Central memory CD8-positive, alpha-beta T cell (primary cell): ENCODE measurements around the gene PRKAG2.

ENCODE experiments used
- ATAC-seq: fragments of 150-1000 bp; cut with Tn5 transposase; replicated peaks from 2 replicates; pipeline ENCODE4 v1.10.0; 2022; ENCODE audit warnings: mild to moderate bottlenecking, moderate FRiP score, moderate number of reproducible peaks; ENCODE audit not compliant: poor library complexity, severe bottlenecking; ENCODE audit errors: extremely low read depth
- DNase-seq, 2 donors: peaks; one replicate each; pipeline ENCODE4 v3.0.0; 2021; ENCODE audit warnings: low spot score in 2 of 2
- H3K27ac Mint-ChIP-seq: one replicate; pipeline ENCODE4 v1.8.0; 2022; ENCODE audit warnings: low read depth, mild to moderate bottlenecking, moderate library complexity, mixed read lengths
- H3K27me3 Mint-ChIP-seq: one replicate; pipeline ENCODE4 v1.8.0; 2022; ENCODE audit warnings: mixed read lengths
- H3K36me3 Mint-ChIP-seq: one replicate; pipeline ENCODE4 v1.8.0; 2022; ENCODE audit warnings: mild to moderate bottlenecking, moderate library complexity, mixed read lengths; ENCODE audit not compliant: insufficient read depth
- H3K4me1 Mint-ChIP-seq: one replicate; pipeline ENCODE4 v1.8.0; 2022; ENCODE audit warnings: mixed read lengths
- H3K4me3 Mint-ChIP-seq: one replicate; pipeline ENCODE4 v1.8.0; 2022; ENCODE audit warnings: mild to moderate bottlenecking, moderate library complexity, mixed read lengths
- H3K9me3 Mint-ChIP-seq: one replicate; pipeline ENCODE4 v1.8.0; 2022; ENCODE audit warnings: mixed read lengths

Gene PRKAG2

DNA sequence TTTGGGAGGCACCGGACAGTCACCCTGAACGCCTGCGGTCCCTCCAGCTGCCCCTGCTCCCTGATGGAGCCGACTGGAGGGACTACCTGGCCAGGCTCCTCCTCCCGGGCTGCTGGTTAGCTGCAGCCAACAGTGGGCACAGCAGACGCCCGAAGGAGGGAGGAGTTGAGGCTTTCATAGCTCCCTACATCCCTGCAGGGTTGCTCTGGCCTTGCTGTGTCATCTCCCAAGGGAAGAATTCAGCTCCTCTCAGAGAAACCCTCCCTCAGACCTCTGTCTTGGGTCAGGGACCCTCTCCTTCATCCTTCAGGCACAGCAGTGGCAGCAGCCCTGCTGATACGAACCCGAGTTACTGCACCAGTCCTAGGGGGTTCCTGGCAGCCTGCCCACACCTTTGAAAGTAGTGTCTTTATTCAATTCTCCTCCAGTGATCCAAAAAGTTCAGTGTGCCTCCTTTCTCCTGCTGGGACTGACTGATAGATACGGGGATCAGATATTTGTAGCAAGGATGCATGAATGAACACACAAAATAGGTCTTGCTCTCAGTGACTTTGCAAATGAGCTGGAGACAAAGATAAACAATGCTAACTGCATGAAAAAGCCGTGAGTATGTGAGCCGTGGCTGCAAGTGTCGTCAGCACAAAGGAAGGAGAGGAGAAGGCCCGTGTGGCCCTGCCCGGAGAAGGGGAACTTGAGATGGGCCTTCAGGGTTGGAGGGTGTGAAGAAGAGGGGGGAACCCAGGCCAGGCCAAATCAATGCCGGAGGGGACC, 136.6 kb downstream of the PRKAG2 start:
- Mint-ChIP-seq H3K4me3 (no peak overlapping the region), H3K27me3 (no peaks in the 10 kb centered on the region), H3K27ac (no peak overlapping the region), H3K4me1 (peaks cover 12% of the 10 kb centered on the region), H3K9me3 (no peaks in the 10 kb centered on the region), H3K36me3 (no peaks in the 10 kb centered on the region)
- ATAC-seq, result no peak
- no peak for DNase-seq

DNA sequence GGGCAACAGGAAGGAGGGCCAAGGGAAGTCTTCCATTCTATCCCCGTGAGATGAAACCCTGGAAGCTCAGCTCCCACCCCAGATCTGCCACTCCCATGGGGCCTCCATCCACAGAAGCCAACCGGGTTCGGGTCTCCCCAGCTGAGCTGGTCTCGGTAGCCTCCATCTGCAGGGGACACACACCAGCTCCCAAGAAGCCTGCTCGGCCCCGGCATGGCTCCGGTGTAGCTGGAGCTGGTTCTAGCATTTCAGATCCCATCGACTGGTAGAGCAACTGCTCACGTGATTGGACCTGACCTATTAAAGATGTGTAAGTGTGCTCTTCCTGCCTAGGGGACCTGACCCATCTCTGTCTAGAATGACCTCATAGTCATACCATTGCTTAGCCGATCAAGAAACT, 138.0 kb downstream of the PRKAG2 start:
- no peaks in the 10 kb centered on the region for H3K27me3 Mint-ChIP-seq
- no peaks in the 10 kb centered on the region for H3K9me3 Mint-ChIP-seq
- no peak for DNase-seq
- no peak overlapping the region for H3K27ac Mint-ChIP-seq
- peaks cover 12% of the 10 kb centered on the region for H3K4me1 Mint-ChIP-seq
- H3K4me3 Mint-ChIP-seq, result no peak overlapping the region
- H3K36me3 Mint-ChIP-seq, result no peaks in the 10 kb centered on the region
- no peak for ATAC-seq

DNA sequence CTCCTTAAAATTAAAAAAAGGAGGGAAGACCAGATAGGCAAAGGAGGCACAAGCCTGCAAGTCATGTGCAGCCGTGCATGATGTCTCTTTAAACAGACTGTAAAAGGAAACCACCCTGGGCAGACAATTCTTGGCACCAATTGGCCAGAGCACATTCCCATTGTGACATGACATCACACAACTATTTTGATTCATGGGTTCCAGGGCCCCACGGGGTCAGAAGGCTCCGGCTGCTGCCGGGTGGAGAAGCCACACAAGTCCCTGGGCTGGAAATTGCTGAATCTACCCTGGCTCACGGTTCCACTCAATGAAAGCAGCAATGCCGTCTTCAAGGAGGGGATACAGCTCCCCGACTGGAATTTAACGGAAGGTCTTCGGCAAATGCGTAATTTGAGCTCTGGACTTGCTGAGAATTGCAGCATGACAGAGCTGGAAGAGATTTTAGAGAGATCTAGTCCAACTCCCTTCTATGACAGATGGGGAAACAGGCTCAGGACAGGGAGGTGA, 140.5 kb downstream of the PRKAG2 start:
- Mint-ChIP-seq H3K4me3 (no peak overlapping the region), H3K9me3 (no peaks in the 10 kb centered on the region), H3K4me1 (peaks cover 12% of the 10 kb centered on the region), H3K27ac (no peak overlapping the region), H3K36me3 (no peaks in the 10 kb centered on the region), H3K27me3 (no peaks in the 10 kb centered on the region)
- DNase-seq, result no peak
- ATAC-seq, result no peak

DNA sequence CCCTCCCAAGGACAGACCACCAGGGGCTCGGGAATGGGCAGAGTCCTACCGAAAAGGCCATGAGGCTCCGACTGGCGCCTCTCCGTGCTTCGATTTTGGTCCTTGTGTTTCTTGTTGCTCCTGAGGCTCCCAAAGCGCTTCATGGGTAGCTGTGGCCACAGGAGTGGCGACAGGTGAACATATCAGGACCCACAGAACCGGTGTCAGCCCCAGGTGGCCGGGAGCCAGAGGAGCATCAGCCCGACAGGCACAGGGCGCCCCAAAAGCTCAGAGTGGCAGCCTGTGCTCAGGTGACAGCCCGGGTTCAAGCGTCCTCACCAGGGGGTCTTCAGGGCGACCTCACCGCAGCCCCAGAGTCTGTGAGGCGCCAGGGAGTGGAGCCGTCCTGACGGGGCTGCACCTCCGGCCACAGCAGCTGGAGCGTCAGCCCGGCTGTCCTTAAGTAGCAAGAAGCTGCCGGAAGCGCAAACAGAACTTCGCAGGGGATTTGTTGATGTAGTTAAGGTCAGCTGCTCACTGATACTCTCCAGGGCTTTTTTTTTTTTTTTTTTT, 141.0 kb downstream of the PRKAG2 start:
- no peak for DNase-seq
- Mint-ChIP-seq H3K9me3 (no peaks in the 10 kb centered on the region), H3K27ac (no peak overlapping the region), H3K36me3 (no peaks in the 10 kb centered on the region), H3K4me1 (peaks cover 12% of the 10 kb centered on the region), H3K4me3 (no peak overlapping the region), H3K27me3 (no peaks in the 10 kb centered on the region)
- no peak for ATAC-seq

DNA sequence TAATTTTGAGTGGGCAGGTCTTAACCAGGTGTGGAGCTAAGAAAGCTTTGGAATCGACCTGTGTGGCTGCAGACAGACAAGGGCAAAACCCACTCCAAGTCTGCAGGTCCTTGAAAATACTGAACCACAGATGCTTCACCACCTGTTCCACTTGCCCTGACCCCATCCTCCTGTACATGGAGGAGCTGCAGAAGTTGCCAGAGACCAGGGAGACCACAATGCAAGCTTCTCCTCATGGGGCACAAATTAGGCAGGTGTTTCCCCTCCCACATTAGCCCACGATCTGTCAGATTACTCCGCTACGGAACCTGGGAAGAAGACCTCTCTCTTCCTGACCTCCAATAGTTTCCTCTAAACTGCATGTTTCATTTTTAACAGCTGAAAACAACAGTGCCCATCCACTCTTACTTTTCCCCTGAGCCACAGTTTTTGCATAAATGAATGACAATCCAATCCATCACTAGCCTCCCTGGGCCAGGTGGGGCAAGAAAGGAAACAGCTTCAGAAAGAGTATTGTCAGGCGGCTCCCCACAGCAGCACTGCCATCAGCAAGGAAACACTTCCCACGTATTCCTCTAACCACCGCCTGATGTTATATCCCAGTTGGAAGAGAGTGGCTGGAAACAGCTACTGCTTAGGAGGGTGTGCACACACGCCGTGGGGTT, 141.6 kb downstream of the PRKAG2 start:
- Mint-ChIP-seq H3K36me3 (no peaks in the 10 kb centered on the region), H3K9me3 (no peaks in the 10 kb centered on the region), H3K4me1 (peaks cover 9% of the 10 kb centered on the region), H3K4me3 (no peak overlapping the region), H3K27ac (no peak overlapping the region), H3K27me3 (no peaks in the 10 kb centered on the region)
- DNase-seq (no peak), ATAC-seq (no peak)

DNA sequence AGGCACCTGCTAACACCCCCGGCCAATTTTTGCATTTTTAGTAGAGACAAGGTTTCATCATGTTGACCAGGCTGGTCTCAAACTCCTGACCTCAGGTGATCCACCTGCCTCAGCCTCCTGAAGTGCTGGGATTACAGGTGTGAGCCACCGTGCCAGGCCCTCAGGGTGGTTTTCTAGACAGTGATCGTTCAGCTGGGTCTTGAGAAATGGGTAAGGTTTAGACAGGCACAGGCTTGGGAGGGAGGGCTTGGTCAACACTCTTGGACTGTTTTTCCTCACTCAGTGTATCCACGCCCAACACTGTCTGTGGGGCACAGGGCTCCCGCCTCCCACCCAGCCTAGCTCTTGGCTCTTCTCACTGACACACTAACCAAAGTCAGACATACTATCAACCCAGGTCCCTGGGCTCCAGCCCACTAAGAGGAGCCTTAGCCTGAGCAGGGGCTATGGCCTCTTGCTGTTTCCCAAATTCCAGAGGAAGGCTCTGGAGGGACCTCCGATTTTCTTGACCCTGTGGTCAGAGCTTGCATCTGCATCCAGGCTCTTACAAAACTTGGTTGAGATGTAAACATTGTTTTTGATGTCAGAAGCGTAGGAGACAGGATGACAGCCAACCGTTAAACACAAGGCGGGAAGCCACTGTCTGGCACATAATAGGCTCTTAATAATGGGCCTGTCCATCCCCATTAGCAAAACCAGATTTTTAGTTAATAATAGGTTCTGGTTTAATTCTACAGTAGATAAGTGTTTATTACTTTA, 143.9 kb downstream of the PRKAG2 start:
- H3K27ac Mint-ChIP-seq, result no peak overlapping the region
- H3K4me1 Mint-ChIP-seq, result peaks cover 9% of the 10 kb centered on the region
- H3K4me3 Mint-ChIP-seq, result no peak overlapping the region
- no peak for DNase-seq
- H3K36me3 Mint-ChIP-seq, result no peaks in the 10 kb centered on the region
- no peaks in the 10 kb centered on the region for H3K27me3 Mint-ChIP-seq
- no peaks in the 10 kb centered on the region for H3K9me3 Mint-ChIP-seq
- ATAC-seq, result no peak

DNA sequence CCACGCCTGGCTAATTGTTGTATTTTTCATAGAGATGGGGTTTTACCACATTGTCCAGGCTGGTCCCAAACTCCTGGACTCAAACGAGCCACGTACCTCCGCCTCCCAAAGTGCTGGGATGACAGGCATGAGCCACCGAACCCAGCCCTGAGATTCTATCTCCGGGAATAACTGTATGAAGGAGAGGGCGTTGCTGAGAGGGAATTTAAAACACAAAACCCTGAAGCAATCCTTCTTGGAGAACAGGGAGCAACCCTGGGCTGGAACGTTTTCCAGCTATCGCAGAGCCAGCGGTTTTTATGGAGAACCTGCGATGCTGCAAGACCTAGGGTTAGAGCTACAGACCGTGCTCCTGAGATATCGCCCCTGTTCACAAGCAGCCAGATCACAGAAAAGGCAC, 144.6 kb downstream of the PRKAG2 start:
- Mint-ChIP-seq H3K9me3 (no peaks in the 10 kb centered on the region), H3K4me3 (no peak overlapping the region), H3K27ac (no peak overlapping the region), H3K36me3 (no peaks in the 10 kb centered on the region), H3K27me3 (no peaks in the 10 kb centered on the region), H3K4me1 (peaks cover 12% of the 10 kb centered on the region)
- DNase-seq (no peak), ATAC-seq (no peak)

DNA sequence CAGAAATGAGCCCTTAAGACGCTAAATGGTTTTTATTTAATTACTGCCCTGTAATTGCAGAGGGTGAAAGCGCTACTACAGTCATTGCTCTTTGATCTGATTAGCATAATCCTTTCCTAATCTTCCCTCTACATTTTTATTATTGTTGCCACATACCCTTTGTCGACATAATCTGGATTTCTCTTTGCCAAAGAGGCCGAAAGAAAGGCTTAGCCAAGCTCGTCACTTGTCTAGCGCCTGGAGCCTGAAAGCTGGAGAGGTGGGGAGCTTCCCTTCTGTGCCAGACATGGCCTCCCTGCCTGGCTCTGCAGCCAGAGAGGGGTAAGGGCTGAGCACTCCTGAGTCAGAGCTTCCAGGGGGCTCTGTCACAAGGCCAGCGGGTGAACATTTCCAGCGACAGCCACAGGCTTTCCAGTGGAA, 145.9 kb downstream of the PRKAG2 start:
- no peaks in the 10 kb centered on the region for H3K27me3 Mint-ChIP-seq
- ATAC-seq (no peak), DNase-seq (no peak)
- peaks cover 17% of the 10 kb centered on the region for H3K4me1 Mint-ChIP-seq
- H3K4me3 Mint-ChIP-seq, result no peak overlapping the region
- H3K36me3 Mint-ChIP-seq, result no peaks in the 10 kb centered on the region
- no peak overlapping the region for H3K27ac Mint-ChIP-seq
- H3K9me3 Mint-ChIP-seq, result no peaks in the 10 kb centered on the region

DNA sequence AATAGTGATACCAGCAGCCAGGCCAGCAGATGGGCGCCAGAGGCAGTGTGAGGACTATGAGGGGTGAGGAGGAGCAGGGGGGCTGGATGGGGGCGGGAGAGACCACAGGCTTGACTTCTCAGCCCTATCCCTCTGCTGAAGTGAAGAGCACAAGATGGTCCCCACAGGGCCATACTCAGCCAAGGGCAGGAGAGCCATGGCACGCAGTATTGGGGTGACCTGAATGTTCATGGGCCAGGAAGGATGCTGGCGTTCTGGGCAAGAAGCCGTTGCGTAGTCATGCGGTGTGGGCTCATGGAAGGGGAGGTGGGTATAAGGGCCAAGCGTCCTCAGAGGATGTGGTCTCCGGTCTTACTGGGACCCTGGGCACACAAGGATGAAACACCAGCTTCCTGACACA, 146.3 kb downstream of the PRKAG2 start:
- Mint-ChIP-seq H3K36me3 (peaks cover under 1% of the 10 kb centered on the region), H3K4me1 (peaks cover 17% of the 10 kb centered on the region), H3K27ac (no peak overlapping the region), H3K4me3 (no peak overlapping the region), H3K9me3 (no peaks in the 10 kb centered on the region), H3K27me3 (no peaks in the 10 kb centered on the region)
- ATAC-seq, result no peak
- no peak for DNase-seq

DNA sequence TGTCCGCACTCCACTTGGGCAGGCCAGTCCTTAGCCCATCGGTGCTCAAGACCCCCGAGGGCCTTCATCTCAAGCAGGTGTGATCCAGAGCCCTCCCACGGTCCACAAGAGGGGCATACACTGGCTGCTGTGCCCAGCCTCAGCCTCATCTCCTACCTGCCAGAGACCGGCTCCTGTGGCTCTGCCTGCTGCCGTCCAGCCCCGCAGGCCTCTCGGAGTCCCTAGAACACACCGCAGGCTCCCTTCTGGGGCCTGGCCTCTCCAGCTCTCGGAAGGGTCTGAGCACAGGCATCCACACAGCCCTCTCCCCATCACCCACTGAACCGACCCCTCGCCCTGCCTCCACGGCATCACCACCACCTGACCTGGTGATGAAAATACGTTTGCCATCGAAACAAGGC, 147.4 kb downstream of the PRKAG2 start:
- H3K27me3 Mint-ChIP-seq, result no peaks in the 10 kb centered on the region
- peaks cover 1% of the 10 kb centered on the region for H3K36me3 Mint-ChIP-seq
- DNase-seq (no peak), ATAC-seq (no peak)
- H3K27ac Mint-ChIP-seq, result no peak overlapping the region
- no peaks in the 10 kb centered on the region for H3K9me3 Mint-ChIP-seq
- no peak overlapping the region for H3K4me3 Mint-ChIP-seq
- H3K4me1 Mint-ChIP-seq, result peaks cover 17% of the 10 kb centered on the region

DNA sequence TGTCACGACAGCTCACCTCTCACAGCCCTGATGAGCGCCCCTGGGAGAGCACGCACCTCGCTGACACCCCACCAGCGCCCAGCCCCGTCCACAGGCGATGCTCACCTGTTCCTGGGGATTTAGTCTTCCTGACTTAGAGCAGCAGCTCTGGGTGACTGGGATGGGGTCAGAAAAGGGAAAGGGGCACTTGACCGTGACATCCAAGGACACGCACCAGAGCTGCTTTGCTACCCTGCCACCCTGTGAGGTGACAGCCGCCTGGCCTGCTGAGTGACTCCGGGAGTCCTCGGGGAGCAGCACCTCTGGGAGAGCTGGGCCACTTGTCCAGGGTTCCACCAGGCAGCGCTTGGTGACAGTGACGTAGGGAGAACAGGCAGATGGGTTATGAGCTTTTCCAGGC, 148.2 kb downstream of the PRKAG2 start:
- Mint-ChIP-seq H3K9me3 (no peaks in the 10 kb centered on the region), H3K27me3 (no peaks in the 10 kb centered on the region), H3K27ac (no peak overlapping the region), H3K36me3 (peaks cover 1% of the 10 kb centered on the region), H3K4me3 (no peak overlapping the region), H3K4me1 (peaks cover 17% of the 10 kb centered on the region)
- ATAC-seq, result no peak
- no peak for DNase-seq

DNA sequence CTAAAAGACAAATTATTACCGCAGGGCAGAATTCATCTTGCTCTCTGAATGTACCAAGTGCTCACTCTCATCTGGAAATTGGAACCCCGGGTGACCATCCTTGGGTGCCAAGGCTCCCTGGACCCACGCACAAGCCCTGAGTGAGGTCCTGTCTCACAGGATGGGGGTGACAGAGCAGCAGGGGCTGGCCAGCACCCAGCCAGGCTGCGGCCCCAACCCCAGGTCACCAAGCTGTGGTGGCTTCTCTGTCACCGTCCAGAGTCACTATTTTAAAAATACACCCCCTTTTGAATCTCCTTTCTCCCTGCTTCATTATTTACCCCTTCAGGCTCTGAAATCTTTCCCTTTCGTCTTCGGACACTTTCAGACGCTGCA, 148.6 kb downstream of the PRKAG2 start:
- no peaks in the 10 kb centered on the region for H3K27me3 Mint-ChIP-seq

More for the DNA sequence above, 148.6 kb downstream of the PRKAG2 start:
- no peak overlapping the region for H3K4me3 Mint-ChIP-seq
- ATAC-seq (no peak), DNase-seq (no peak)
- H3K27ac Mint-ChIP-seq, result no peak overlapping the region
- peaks cover 1% of the 10 kb centered on the region for H3K36me3 Mint-ChIP-seq
- H3K4me1 Mint-ChIP-seq, result peaks cover 17% of the 10 kb centered on the region
- no peaks in the 10 kb centered on the region for H3K9me3 Mint-ChIP-seq
